Thyroid gland (tissue), 4 donors: ENCODE results near the gene AKAP10.

Experiments used
- POLR2A ChIP-seq, 2 donors: fragments of 450-650 bp; IDR thresholded peaks; one replicate each; pipeline ENCODE4 v1.6.1; 2017; ENCODE audit warnings: antibody characterized with exemption in 2 of 2, mild to moderate bottlenecking in 2 of 2, moderate library complexity in 1 of 2
- TF ChIP-seq, protein P1 (sequence below), 6 experiments: fragments of 200-600 bp in 3 of 6; fragments of 450-650 bp in 3 of 6; sonication (generic) in 3 of 6; IDR thresholded peaks; one replicate each; pipeline ENCODE4 v1.5.1; 2016 to 2019; ENCODE audit warnings: antibody characterized with exemption in 6 of 6, mild to moderate bottlenecking in 2 of 6, inconsistent platforms in 1 of 6, moderate library complexity in 1 of 6

DNA sequence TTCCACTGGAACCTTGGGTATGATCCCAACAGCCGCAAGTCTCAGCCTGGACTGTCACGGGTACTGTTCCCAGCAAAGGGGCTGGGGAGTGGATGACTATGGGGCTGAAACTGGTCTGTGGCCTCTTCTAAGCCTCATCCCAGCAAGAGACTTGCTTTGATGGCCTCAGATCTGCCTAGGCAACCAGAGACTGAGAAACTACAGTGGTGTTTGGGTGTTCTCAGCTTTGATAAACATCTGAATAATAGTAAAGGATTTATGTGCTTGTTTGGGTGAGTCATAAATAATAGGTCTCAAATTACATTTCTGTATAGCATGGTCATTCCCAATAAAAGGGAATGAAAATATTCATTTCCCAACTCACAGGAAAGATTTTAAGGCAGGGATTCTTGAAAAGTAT lies 79.7 kb downstream of the AKAP10 start:
- TF ChIP-seq POLR2A (IDR thresholded peaks at IDR 0.05) = no peak
- TF ChIP-seq, protein P1, sequence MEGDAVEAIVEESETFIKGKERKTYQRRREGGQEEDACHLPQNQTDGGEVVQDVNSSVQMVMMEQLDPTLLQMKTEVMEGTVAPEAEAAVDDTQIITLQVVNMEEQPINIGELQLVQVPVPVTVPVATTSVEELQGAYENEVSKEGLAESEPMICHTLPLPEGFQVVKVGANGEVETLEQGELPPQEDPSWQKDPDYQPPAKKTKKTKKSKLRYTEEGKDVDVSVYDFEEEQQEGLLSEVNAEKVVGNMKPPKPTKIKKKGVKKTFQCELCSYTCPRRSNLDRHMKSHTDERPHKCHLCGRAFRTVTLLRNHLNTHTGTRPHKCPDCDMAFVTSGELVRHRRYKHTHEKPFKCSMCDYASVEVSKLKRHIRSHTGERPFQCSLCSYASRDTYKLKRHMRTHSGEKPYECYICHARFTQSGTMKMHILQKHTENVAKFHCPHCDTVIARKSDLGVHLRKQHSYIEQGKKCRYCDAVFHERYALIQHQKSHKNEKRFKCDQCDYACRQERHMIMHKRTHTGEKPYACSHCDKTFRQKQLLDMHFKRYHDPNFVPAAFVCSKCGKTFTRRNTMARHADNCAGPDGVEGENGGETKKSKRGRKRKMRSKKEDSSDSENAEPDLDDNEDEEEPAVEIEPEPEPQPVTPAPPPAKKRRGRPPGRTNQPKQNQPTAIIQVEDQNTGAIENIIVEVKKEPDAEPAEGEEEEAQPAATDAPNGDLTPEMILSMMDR (IDR thresholded peaks at IDR 0.05) = no peak
